Erythroblast (primary cell): ENCODE data around the gene LEAP2.

Source experiments
- DNase-seq, 2 experiments: peaks; one replicate each; lab custom pipeline; 2025; lab: John Stamatoyannopoulos, UW
- GATA1 ChIP-seq: IDR thresholded peaks from 2 replicates; pipeline ENCODE4 v1.6.1; 2011; ENCODE audit warnings: low read depth, mild to moderate bottlenecking, control low read depth, low read length, moderate library complexity
- POLR2A ChIP-seq: IDR thresholded peaks from 2 replicates; pipeline ENCODE4 v1.6.1; 2011; ENCODE audit warnings: mild to moderate bottlenecking, low read length

The LEAP2 gene, protein sequence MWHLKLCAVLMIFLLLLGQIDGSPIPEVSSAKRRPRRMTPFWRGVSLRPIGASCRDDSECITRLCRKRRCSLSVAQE

DNA sequence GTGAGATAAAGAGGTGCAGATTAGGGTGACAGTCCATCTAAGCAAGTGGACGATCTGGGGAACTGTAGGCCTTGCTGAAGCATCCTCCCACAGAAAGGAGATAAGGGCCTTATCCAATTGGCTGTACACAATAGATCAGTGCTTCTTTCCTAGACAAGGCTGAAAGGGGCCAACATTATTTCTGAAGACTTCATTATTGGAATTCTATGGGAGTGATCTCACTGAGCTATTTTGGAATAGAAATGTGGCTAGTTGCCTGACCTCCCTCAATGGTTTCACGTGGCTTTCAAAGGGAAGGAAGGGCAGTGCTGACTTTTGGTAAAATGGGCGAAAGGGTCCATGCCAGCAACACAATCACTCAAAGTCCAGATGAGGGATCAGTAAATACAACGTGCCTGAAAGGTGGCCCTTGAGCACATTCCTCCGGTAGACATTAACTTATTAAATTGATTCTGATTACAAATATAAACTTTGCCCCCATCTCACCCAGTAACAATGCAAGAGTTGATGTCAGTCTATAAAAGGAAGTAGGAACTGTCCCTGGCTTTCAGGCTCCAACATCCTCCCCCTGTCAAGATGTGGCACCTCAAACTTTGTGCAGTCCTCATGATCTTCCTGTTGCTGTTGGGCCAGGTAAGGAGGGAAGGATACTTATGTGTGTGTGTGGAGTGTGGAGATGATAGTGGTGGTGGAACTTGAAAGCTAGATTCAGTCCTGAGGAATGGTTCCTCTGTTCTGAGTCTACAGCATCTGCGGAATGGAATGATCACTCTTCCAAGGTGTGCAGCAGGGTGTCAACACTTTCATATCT, at the start of gene LEAP2:
Gene LEAP2, plus strand, starts transcription at position 550 of the 811 bp plus-strand sequence. Its CDS starts 27 bp downstream, at position 577.
- TF ChIP-seq GATA1 = no peak
- TF ChIP-seq POLR2A = no peak
- DNase-seq = peak; percentile 34 to 70

DNA sequence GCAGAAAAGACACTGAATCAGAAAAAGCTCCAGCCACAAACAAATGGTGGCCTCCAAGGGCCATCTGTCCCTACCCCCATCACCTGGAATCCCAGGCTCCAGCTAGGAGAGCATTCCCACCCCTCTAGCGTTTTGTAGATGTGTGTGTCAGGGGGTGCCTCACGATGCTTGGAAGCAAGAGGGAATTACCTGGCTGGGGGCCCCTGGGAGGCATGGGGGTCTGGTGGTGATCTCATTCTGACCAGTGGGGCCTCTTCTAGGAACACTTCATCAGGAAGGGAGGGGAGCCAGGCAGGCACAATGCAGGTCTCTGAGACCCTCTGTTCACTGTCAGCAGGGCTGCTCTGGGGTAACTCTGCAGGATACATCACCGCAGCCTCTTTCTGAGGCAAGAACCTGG, 49.0 kb upstream of the LEAP2 start:
- no peak for DNase-seq
- no peak for TF ChIP-seq POLR2A
- TF ChIP-seq GATA1 = no peak

DNA sequence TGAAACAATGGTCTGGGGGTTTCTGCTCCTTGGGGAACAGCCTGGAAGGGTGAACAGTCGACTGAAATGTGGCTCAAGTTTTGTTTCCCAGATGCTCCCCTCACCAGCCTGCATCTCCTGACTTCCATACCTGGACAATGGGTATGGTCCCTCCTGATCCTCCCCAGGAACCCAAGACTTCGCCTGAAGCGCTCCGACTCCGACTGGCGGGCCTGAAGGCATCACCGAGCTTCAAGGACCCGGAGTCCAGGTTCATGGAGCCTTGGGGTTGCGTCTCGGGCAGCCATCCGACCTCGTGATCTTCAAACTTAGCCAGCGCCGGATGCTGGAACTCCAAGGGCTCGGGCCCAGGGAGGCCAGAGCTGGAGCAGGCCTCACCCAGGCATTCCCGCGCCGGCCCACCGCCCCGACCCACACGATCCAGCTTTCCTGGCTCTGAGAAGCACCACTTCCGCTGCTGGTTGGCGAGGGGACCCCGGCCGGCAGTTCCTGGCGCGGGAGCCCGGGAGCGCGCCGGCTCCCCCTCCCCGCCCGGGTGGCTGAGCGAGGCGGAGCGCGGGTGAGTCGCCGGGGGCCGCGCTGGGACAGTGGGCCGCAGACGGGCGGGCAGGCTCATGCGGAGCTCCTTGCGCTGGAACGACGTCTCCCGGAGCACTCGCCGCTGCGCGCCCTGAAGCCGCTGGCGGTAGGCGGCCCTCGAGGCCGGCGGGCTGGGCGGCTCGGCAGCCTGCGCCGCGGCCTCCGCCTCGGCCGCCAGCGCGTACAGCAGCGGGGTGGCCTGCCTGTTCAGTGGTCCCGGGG, 48.2 kb upstream of the LEAP2 start:
- no peak for TF ChIP-seq GATA1
- DNase-seq = peak; percentile 25 to 35

DNA sequence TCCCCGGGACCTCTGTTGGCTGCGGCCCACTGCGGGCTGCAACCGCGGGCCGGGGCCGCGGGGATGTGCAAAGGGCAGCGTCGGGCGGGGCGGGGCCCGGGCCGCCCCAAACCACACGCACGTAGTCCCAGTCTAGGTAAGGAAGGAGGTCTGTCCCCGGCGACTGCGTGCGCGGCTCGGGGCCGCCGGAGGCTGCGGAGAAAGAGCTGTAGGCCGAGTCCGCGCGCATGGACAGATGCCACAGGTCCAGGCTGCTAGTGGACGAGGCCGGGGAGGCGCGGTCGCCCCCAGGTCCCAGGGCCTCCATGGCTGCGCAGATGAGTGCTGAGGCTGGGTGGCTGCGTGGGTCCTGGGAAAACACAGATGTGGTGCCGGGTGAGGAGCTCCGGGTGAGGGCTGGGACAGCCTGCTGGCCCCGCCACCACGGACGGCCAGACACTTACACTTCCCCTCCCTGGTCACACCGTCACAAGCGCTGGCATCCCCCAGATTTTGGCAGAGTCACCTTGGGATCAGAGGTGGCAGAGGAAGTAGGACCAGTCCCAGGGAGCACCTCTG, 47.6 kb upstream of the LEAP2 start:
- TF ChIP-seq GATA1 = no peak
- no peak for TF ChIP-seq POLR2A
- DNase-seq = no peak

- TF ChIP-seq GATA1 (no peak), POLR2A (no peak)
- no peak for DNase-seq
These were observed 46.9 kb upstream of the LEAP2 start for GRCh38 chr5:132826424-132827082.

GRCh38 chr5:132827943-132828673, 45.4 kb upstream of the LEAP2 start:
- no peak for DNase-seq
- TF ChIP-seq GATA1 (no peak), POLR2A (no peak)

GRCh38 chr5:132828846-132829494, 44.5 kb upstream of the LEAP2 start:
- TF ChIP-seq GATA1 (no peak), POLR2A (no peak)
- no peak for DNase-seq

- DNase-seq = peak; percentile 72 to 81
- TF ChIP-seq POLR2A (no peak), GATA1 (no peak)
These were observed 43.6 kb upstream of the LEAP2 start for GRCh38 chr5:132829742-132830435.

DNA sequence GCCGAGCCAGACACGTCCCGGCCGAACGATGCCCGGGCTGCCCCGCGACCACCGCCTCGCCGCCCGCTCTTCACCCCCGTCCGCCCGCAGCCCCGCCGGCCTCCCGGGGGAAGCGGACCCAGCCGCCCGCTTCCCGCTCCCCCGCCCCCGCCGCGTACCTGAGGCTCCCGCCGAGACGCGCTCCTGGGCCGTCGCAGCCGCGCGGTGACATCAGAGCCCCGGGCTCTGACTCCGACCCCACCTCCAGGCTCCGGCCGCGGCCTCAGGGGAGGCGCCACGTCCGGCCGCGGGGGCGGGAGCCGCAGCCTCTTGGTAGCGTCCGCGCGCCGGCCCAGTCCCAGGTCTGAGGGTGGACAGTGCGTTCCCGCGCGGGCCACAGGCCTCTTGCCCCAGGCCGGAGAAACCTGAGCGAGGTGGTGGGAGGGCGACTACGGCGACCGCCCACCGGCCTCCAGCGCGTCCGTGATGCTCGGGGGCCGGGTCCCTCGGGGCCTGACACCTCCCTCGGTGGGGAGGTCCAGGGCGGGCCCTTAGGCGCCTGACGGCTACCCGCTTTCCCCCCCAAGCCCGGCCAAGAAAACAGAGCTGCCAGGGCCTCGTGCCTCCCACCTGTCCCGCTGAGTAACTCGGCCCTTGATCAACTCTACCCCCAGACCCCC, 42.9 kb upstream of the LEAP2 start, which contains the start of gene SHROOM1:
Gene SHROOM1, minus strand, starts transcription at position 212 of the 659 bp plus-strand sequence. CDS start 4,507 bp downstream, outside the sequence.
- DNase-seq = peak; percentile 50 to 57
- no peak for TF ChIP-seq POLR2A

GRCh38 chr5:132831095-132831860, 42.2 kb upstream of the LEAP2 start:
- no peak for DNase-seq
- no peak for TF ChIP-seq GATA1
- no peak for TF ChIP-seq POLR2A
